NCI-H748 (cell line): Measurements from ENCODE around the gene CPT2.

Experiments
- DNase-seq: peaks from one replicate; lab custom pipeline; 2025; ENCODE audit not compliant: unreplicated experiment; lab: John Stamatoyannopoulos, UW

Gene CPT2

GRCh38 chr1:53196485-53197290 is at the start of gene CPT2:
TSS of gene CPT2 (plus strand) at chr1:53196824. CDS start at chr1:53196944, 120 bp downstream.
- DNase-seq: peak; percentile 96

DNA sequence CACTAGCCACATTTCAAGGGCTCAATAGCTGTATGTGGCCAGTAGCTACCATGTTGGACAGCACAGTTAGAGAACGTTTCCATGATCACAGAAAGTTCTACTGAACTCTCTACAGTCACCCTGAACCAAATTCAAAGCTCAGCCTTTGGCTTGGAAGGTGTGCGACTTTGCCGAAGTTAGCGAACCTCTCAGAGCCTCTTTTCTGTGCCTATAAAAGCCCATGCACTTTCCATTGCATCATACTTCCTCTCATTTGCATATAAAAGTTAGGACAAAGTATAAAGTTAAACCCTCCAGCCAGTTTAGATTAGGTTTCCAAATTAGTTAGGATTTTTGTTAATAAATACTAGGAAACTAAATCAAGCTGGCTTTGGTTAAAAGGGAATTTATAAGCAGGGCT is 49.5 kb upstream of the CPT2 start:
- DNase-seq: no peak

- no peak for DNase-seq
Measured at GRCh38 chr1:53148123-53148522, 48.5 kb upstream of the CPT2 start.

- no peak for DNase-seq
Measured at GRCh38 chr1:53153752-53154151, 42.9 kb upstream of the CPT2 start.

DNA sequence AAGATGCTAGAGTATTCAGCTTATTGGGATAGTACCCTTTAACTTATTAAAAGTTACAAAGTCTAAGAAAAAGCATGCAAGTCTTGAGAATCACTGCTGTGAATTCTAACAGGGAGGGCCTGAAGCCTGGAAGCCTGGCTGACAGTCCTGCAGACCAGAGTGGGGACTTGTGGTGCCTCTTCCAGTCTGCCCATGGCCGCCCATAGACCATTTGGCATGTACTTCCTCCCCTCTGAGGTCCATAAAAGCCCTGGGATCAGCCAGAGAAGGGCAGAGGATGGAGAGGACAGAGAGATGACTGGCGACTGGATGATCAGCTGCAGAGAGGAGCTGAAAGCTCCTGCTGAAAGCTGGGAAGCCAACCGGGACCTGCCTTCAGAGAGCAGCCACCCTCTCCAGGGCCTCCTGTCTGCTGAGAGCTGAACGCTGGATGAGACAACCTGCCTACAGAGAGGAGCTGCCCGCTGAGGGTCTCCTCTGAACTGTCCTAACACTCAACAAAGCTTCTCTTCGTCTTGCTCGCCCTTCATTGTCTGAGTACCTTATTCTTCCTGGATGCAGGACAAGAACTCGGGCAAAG is 41.7 kb upstream of the CPT2 start:
- no peak for DNase-seq

- DNase-seq: peak; percentile 60
Measured at GRCh38 chr1:53155534-53155933, 41.1 kb upstream of the CPT2 start.

GRCh38 chr1:53155945-53156344 is 40.7 kb upstream of the CPT2 start:
- no peak for DNase-seq

GRCh38 chr1:53156783-53157182 is 39.8 kb upstream of the CPT2 start:
- DNase-seq: no peak

GRCh38 chr1:53158900-53159299 is 37.7 kb upstream of the CPT2 start:
- DNase-seq: no peak

- DNase-seq: no peak
Measured at GRCh38 chr1:53160924-53161378, 35.7 kb upstream of the CPT2 start.

GRCh38 chr1:53162621-53163020 is 34.0 kb upstream of the CPT2 start:
- no peak for DNase-seq

GRCh38 chr1:53163291-53163768 is 33.3 kb upstream of the CPT2 start:
- DNase-seq: no peak

DNA sequence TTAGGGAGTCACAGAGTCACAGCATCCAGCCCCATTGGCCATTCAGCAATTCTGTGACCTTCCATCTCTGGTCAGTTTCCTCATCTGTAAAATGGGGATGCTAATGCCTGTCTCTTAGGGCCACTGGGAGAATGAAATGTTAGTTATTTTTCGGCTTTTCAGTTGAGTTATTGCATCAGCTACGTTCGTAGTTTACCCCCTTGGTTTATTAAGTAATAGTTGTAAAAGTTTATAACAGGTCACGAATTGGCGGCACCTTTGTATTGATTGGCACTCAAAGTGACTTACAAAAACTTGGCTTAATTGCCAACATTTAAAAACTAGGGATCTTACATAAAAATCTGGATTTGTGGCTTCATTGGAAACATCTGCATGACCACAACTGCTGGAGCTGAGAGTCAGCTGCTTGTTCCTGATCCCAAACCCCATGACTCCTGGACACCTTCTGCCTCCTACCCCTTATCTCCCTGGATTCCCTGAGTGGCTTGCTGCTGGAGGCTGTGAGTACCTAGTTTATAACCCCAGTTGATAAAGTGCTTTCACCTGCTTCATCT is 31.1 kb upstream of the CPT2 start:
- no peak for DNase-seq

DNA sequence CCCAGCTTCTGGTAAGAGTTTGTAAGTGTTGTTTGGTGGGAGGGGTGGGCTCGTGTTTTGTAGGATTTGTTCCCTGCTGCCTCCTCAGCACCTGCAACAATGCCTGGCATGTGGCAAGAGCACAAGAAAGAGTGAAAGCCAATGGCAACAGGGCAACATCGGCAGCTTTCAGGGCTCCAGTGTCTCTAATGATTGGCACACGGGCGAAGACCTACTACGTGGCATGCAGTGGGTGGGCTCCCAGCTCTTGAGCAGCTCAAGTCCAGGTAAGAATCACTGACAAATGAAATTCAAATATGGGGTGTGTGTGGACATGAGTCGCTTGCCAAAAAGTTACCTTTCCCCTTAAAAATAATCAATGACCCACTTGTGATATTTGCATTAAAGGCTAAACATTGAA is 30.3 kb upstream of the CPT2 start:
- DNase-seq: no peak

DNA sequence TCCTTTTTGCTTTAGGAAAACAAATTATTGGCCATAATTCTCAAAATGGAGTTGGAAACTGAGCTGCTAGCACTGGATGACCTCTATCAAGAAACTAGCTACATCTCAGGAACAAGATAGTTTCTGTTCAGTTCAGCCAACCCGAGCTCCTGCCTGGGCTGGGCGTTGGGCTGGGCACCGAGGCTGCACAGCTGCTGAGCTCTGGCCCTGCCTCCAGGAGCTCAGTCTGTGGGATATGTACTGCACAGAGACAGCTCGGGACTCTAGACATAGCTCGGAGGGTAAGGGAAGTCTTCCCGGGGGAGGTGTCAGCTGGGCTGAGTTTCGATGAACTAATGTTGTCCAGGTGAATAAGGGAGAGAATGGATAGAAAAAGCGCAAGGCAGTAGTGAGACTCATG is 29.7 kb upstream of the CPT2 start:
- no peak for DNase-seq

GRCh38 chr1:53172426-53173128 is 24.0 kb upstream of the CPT2 start:
- peak; percentile 51 for DNase-seq

DNA sequence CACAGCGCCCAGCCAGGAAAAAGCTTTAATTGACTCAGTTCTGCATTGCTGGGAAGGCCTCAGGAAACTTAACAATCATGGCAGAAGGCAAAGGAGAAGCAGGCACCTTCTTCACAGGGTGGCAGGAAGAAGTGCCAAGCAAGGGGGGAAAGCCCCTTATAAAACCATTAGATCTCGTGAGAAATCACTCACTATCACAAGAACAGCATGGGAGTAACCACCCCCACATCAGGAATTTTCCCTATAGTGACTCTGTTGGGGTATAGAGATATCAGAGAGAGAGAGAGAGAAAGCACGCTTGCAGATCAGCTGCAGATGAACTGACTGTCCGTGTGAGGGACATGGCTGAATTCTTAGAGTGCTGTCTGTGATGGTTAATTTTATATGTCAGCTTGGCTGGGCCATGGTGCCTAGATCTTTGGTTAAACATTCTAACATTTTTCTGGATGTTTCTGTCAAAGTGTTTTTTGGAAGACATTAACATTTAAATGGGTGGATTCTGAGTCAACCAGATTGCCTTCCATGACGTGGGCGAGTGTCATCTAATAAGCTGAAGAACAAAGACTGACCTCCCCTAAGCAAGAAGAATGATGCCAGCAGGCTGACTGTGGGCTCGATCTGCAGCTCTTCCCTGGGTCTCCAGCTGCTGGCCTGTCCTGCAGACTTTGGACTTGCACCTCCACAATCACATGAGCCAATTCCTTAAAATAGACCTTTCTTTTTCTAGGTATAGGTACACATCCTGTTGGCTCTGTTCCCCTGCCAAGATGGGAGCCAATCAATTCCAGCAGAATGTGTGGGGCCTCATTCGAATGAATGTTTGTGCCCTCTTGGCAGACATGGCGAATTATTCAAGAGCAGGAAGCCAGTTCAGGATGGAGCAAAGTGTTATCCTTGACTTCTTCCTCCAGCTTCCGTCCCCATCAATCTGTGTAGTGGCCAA is 21.4 kb upstream of the CPT2 start:
- DNase-seq: no peak

DNA sequence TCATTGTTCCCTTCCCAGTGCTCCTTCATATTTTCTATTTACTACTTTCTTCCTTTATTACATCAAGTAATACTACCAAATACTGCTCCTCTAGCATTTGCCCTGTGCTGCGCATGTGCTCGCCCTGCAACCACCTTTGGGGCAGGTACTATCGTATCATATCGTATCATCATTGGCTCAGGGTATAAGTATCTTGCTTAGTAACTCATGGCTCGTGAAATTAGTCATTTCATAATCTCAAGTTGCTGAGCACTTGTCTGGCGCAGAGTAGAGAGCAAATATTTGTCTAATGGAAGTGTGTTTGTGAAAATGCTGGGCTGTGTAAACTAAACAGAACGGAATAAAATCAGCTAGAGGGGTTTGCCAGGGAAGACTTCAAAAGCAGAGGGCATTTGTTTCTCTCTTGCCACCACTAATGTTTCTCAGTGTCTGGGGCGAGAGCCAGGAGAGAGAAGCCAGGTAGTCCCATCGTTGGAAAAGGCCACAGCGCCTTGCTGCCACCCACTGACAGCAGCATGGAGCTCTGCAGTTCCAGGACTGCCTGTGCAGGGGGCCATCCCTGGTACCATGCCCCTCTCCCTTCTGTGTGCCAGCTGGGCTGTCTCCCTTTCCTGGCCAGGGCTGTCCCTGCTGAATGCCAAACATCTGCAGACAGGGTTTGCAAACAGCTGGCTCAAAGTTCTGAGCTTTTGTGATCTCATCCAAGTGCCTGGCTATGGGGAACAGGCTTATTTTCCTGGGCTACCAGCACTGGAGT is 20.0 kb upstream of the CPT2 start:
- peak; percentile 62 for DNase-seq

DNA sequence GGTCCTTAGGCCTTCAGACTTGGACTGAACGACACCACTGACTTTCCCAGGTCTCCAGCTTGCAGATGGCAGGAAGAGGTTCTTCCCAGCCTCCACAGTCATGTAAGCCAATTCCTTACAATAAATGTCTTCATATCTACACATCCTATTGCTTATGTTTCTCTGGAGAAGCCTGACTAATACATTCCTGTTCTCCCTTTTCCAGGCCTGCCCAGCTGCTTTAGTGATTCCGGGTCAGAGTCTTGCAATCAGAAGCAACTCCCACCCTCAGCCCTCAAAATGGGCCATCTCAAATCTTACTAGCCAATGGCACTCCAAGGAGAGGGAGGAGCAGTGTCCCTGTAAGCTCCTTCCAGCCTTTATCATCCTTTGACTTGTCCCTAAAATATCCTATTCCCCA is 16.4 kb upstream of the CPT2 start:
- DNase-seq: no peak

- DNase-seq: no peak
Measured at GRCh38 chr1:53180951-53181350, 15.7 kb upstream of the CPT2 start.
